GM20000 (cell line): ENCODE data around the gene MSI2.

Source experiments
- DNase-seq: peaks from one replicate; pipeline ENCODE4 v3.0.0; 2012; ENCODE audit warnings: low spot score
- CTCF ChIP-seq: IDR thresholded peaks from 2 replicates; pipeline ENCODE4 v1.5.1; 2012; ENCODE audit warnings: mild to moderate bottlenecking, control low read depth; ENCODE audit errors: extremely low read depth, missing control alignments

Gene MSI2

GRCh38 chr17:57419940-57420550 lies 163.7 kb downstream of the MSI2 start:
- TF ChIP-seq CTCF, result no peak
- DNase-seq, result no peak

- no peak for TF ChIP-seq CTCF
- DNase-seq, result no peak
Measured at GRCh38 chr17:57420734-57421717, 164.7 kb downstream of the MSI2 start.

- peak; percentile 58 for DNase-seq
- TF ChIP-seq CTCF, result no peak
Measured at GRCh38 chr17:57422574-57423164, 166.3 kb downstream of the MSI2 start.

- TF ChIP-seq CTCF, result no peak
- no peak for DNase-seq
Measured at GRCh38 chr17:57423541-57423940, 167.2 kb downstream of the MSI2 start.

- no peak for DNase-seq
- TF ChIP-seq CTCF, result no peak
Measured at GRCh38 chr17:57424273-57424672, 167.9 kb downstream of the MSI2 start.

GRCh38 chr17:57424777-57425188 lies 168.5 kb downstream of the MSI2 start:
- TF ChIP-seq CTCF, result no peak
- DNase-seq, result no peak

- DNase-seq, result no peak
- TF ChIP-seq CTCF, result no peak
Measured at GRCh38 chr17:57425431-57425830, 169.1 kb downstream of the MSI2 start.
